ENCODE results near the gene CD44.

DNA sequence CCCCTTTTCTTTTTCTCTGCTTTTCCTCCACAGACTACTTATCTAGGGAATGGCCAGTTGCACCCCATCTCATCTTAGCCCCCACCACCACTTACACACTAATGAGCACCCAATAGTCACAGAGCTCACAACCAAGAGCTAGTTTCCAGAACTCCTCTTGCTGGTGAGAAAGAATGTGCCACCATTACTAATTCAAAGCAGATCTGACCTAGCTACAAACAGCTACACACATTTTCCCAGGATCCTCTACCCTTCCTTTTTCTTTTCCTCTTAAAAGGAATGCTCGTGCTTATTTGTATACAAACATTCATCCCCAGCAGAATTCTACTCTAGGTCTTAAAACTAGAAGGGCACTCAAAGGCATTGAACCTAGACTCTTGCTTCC is 136.8 kb downstream of the CD44 start:
- TF ChIP-seq, protein P1, sequence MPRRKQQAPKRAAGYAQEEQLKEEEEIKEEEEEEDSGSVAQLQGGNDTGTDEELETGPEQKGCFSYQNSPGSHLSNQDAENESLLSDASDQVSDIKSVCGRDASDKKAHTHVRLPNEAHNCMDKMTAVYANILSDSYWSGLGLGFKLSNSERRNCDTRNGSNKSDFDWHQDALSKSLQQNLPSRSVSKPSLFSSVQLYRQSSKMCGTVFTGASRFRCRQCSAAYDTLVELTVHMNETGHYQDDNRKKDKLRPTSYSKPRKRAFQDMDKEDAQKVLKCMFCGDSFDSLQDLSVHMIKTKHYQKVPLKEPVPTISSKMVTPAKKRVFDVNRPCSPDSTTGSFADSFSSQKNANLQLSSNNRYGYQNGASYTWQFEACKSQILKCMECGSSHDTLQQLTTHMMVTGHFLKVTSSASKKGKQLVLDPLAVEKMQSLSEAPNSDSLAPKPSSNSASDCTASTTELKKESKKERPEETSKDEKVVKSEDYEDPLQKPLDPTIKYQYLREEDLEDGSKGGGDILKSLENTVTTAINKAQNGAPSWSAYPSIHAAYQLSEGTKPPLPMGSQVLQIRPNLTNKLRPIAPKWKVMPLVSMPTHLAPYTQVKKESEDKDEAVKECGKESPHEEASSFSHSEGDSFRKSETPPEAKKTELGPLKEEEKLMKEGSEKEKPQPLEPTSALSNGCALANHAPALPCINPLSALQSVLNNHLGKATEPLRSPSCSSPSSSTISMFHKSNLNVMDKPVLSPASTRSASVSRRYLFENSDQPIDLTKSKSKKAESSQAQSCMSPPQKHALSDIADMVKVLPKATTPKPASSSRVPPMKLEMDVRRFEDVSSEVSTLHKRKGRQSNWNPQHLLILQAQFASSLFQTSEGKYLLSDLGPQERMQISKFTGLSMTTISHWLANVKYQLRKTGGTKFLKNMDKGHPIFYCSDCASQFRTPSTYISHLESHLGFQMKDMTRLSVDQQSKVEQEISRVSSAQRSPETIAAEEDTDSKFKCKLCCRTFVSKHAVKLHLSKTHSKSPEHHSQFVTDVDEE (CRISPR knock-in tag; IDR thresholded peaks at IDR 0.05): no peak
- TF ChIP-seq, protein P2, sequence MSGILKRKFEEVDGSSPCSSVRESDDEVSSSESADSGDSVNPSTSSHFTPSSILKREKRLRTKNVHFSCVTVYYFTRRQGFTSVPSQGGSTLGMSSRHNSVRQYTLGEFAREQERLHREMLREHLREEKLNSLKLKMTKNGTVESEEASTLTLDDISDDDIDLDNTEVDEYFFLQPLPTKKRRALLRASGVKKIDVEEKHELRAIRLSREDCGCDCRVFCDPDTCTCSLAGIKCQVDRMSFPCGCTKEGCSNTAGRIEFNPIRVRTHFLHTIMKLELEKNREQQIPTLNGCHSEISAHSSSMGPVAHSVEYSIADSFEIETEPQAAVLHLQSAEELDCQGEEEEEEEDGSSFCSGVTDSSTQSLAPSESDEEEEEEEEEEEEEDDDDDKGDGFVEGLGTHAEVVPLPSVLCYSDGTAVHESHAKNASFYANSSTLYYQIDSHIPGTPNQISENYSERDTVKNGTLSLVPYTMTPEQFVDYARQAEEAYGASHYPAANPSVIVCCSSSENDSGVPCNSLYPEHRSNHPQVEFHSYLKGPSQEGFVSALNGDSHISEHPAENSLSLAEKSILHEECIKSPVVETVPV (CRISPR knock-in tag; IDR thresholded peaks at IDR 0.05): no peak
- TF ChIP-seq, protein P3, sequence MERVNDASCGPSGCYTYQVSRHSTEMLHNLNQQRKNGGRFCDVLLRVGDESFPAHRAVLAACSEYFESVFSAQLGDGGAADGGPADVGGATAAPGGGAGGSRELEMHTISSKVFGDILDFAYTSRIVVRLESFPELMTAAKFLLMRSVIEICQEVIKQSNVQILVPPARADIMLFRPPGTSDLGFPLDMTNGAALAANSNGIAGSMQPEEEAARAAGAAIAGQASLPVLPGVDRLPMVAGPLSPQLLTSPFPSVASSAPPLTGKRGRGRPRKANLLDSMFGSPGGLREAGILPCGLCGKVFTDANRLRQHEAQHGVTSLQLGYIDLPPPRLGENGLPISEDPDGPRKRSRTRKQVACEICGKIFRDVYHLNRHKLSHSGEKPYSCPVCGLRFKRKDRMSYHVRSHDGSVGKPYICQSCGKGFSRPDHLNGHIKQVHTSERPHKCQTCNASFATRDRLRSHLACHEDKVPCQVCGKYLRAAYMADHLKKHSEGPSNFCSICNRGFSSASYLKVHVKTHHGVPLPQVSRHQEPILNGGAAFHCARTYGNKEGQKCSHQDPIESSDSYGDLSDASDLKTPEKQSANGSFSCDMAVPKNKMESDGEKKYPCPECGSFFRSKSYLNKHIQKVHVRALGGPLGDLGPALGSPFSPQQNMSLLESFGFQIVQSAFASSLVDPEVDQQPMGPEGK (CRISPR knock-in tag; IDR thresholded peaks at IDR 0.05; ENCODE audit: borderline replicate concordance): no peak
- TF ChIP-seq ISL1 (CRISPR knock-in tag; IDR thresholded peaks at IDR 0.05) (no peak), ZFP3 (CRISPR knock-in tag; IDR thresholded peaks at IDR 0.05) (no peak), ZC3H10 (CRISPR knock-in tag; IDR thresholded peaks at IDR 0.05) (no peak), BACH2 (CRISPR knock-in tag; IDR thresholded peaks at IDR 0.05; ENCODE audit: borderline replicate concordance) (no peak)
